ENCODE measurements around the gene KCTD8. TPM values are rescaled to one million over a fixed set of nuclear protein-coding genes. Genes with fewer than 3 reads are reported as not detected.

KCTD8 gene
- total and polyA plus RNA-seq, 2 donors (not counting 1 experiment from before 2014, with no cell fraction given), result not detected

GRCh38 chr4:44161756-44162155 is 286.9 kb downstream of the KCTD8 start:
- H3K4me3 Mint-ChIP-seq, result no peak overlapping the region
- no peaks in the 10 kb centered on the region for H3K9me3 ChIP-seq (ENCODE audit: control extremely low read depth in 1 of 3, control insufficient read depth in 2 of 3, insufficient read depth in 1 of 3, low read length in 2 of 3)
- H3K9me3 Mint-ChIP-seq (ENCODE audit: insufficient read depth), result no peaks in the 10 kb centered on the region
- H3K4me2 ChIP-seq (replicated peaks; ENCODE audit: low read depth, low read length, poor library complexity, severe bottlenecking), result no peak overlapping the region
- no peaks in the 10 kb centered on the region for H4K20me1 ChIP-seq (ENCODE audit: control insufficient read depth, insufficient read depth, low read length, poor library complexity, severe bottlenecking)
- H3K4me1 Mint-ChIP-seq, result no peaks in the 10 kb centered on the region
- H2AFZ ChIP-seq (ENCODE audit: insufficient read depth, low read depth, low read length, poor library complexity, severe bottlenecking), result no peak overlapping the region
- intact Hi-C loops (cut with micrococcal nuclease), result no loop called here
- H3K27ac Mint-ChIP-seq, result no peak overlapping the region
- no peaks in the 10 kb centered on the region for H3K4me1 ChIP-seq (ENCODE audit: control insufficient read depth in 2 of 2, insufficient read depth in 2 of 2, low read length in 2 of 2)
- no peak overlapping the region for H3K9ac ChIP-seq (ENCODE audit: low read length)
- H3K27me3 Mint-ChIP-seq, result no peaks in the 10 kb centered on the region
- TF ChIP-seq CTCF (IDR thresholded peaks at IDR 0.05) (no peak), EZH2 (IDR thresholded peaks at IDR 0.05; ENCODE audit: borderline replicate concordance, insufficient read depth, low read depth, low read length, poor library complexity, severe bottlenecking) (no peak)
- WGBS (ENCODE audit: insufficient coverage), result no CpG with 5 or more reads among the region's 3 CpGs
- DNase-seq (no peak), ATAC-seq (ENCODE audit: low read depth) (no peak)
- no peak overlapping the region for H3K27ac ChIP-seq (ENCODE audit: low read length in 2 of 2)
- H3K27me3 ChIP-seq (replicated peaks in 1 of 4; ENCODE audit: control extremely low read depth in 1 of 4, control insufficient read depth in 3 of 4, insufficient read depth in 4 of 4, low read length in 3 of 4), result no peaks in the 10 kb centered on the region
- no peak overlapping the region for H3K4me3 ChIP-seq (ENCODE audit: control extremely low read depth in 1 of 5, extremely low read depth in 1 of 5, insufficient read depth in 1 of 5, low read depth in 2 of 5, low read length in 4 of 5)
- ChIA-PET POLR2A (no interaction called here), CTCF (no interaction called here)
- no peaks in the 10 kb centered on the region for H3K79me2 ChIP-seq (ENCODE audit: control insufficient read depth, insufficient read depth, low read length)
- H3K36me3 ChIP-seq (replicated peaks in 1 of 2; ENCODE audit: control extremely low read depth in 1 of 2, control insufficient read depth in 1 of 2, extremely low read depth in 1 of 2, insufficient read depth in 2 of 2, low read length in 1 of 2), result no peaks in the 10 kb centered on the region

GRCh38 chr4:44160776-44161367 is 287.7 kb downstream of the KCTD8 start:
- Mint-ChIP-seq H3K4me3 (no peak overlapping the region), H3K9me3 (ENCODE audit: insufficient read depth) (no peaks in the 10 kb centered on the region), H3K4me1 (no peaks in the 10 kb centered on the region), H3K27ac (no peak overlapping the region), H3K27me3 (no peaks in the 10 kb centered on the region)
- Histone ChIP-seq H3K4me2 (replicated peaks; ENCODE audit: low read depth, low read length, poor library complexity, severe bottlenecking) (no peak overlapping the region), H3K9me3 (ENCODE audit: control extremely low read depth in 1 of 3, control insufficient read depth in 2 of 3, insufficient read depth in 1 of 3, low read length in 2 of 3) (no peaks in the 10 kb centered on the region), H3K4me1 (ENCODE audit: control insufficient read depth in 2 of 2, insufficient read depth in 2 of 2, low read length in 2 of 2) (no peaks in the 10 kb centered on the region), H2AFZ (ENCODE audit: insufficient read depth, low read depth, low read length, poor library complexity, severe bottlenecking) (no peak overlapping the region), H3K9ac (ENCODE audit: low read length) (no peak overlapping the region), H3K4me3 (ENCODE audit: control extremely low read depth in 1 of 5, extremely low read depth in 1 of 5, insufficient read depth in 1 of 5, low read depth in 2 of 5, low read length in 4 of 5) (no peak overlapping the region), H3K27me3 (replicated peaks in 1 of 4; ENCODE audit: control extremely low read depth in 1 of 4, control insufficient read depth in 3 of 4, insufficient read depth in 4 of 4, low read length in 3 of 4) (no peaks in the 10 kb centered on the region), H3K27ac (ENCODE audit: low read length in 2 of 2) (no peak overlapping the region), H3K36me3 (replicated peaks in 1 of 2; ENCODE audit: control extremely low read depth in 1 of 2, control insufficient read depth in 1 of 2, extremely low read depth in 1 of 2, insufficient read depth in 2 of 2, low read length in 1 of 2) (no peaks in the 10 kb centered on the region), H4K20me1 (ENCODE audit: control insufficient read depth, insufficient read depth, low read length, poor library complexity, severe bottlenecking) (no peaks in the 10 kb centered on the region), H3K79me2 (ENCODE audit: control insufficient read depth, insufficient read depth, low read length) (no peaks in the 10 kb centered on the region)
- DNase-seq (no peak), ATAC-seq (ENCODE audit: low read depth) (no peak)
- TF ChIP-seq EZH2 (IDR thresholded peaks at IDR 0.05; ENCODE audit: borderline replicate concordance, insufficient read depth, low read depth, low read length, poor library complexity, severe bottlenecking) (no peak), CTCF (IDR thresholded peaks at IDR 0.05) (no peak)
- ChIA-PET POLR2A (no interaction called here), CTCF (no interaction called here)
- intact Hi-C loops (cut with micrococcal nuclease), result no loop called here
- WGBS (ENCODE audit: insufficient coverage), result 57% methylated on average over 2 of the region's 4 CpGs

All from B cell (primary cell).